ENCODE measurements around the gene MAEA. TPM values are rescaled to one million over a fixed set of nuclear protein-coding genes. Genes with fewer than 3 reads are reported as not detected.
A peak's percentile ranks its signal among the peaks of the same experiment; 100 is the strongest.

MAEA gene
- total RNA-seq, 3 donors from 2014 or later = 49.9 to 76.7 (median 62.3) TPM

DNA sequence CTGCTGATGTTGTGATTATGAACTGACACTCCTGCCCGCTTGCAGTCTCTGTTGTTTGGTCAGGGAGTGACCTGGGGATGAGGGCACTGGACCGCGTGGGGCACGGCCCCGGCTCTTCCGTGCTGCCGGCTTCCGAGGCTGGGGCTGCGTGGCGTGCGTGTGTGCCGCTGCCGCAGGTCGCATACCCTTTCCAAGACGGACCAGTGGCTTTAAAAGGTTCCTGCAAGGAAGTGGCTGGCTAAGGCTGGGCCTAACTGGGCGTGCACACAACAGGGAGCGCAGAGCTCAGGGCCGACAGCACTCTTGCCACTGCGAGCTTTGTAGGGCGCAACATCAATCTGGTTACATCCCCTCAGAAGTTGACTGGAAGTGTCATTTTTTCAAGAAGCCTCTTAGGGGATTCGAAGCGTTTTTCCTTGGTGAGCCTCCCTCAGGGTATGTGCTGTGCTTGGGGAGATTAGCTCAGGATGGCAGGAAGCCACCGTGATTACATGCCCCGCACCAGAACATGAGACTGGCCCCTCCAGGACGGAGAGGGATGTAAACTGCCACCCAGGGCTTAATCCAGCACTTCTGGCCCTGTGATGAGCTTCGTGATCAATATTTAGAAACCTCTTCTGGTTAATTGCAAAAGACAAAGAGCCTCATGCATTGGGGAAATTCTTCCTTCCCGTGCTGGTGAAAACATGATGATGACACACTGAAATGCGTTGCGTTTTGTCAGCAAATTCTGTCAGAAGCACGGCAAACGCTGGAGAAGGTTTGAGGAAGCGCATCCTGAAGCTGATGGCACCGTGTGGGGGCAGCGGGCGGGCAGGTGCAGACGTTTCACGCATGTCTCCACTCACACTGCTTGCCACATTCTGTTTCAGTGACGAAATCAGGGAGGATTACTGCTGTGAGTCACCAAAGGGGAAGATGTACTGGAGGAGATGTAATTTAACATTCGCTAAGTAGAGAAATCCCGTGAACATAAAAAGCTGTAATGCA is 11.1 kb downstream of the MAEA start:
- intact Hi-C loops (cut with DNase I; ENCODE audit: low total_unique reads) = no loop called here
- Histone ChIP-seq H3K36me3 (no peaks in the 10 kb centered on the region), H3K9me3 (no peaks in the 10 kb centered on the region), H3K27me3 (no peaks in the 10 kb centered on the region), H3K4me3 (no peak overlapping the region), H3K27ac (peak overlapping the region in 1 of 2 donors; percentile 66), H3K4me1 (no peaks in the 10 kb centered on the region)
- DNase-seq (ENCODE audit: low spot score in 2 of 2) = no peak
- TF ChIP-seq POLR2A (IDR thresholded peaks at IDR 0.05) = no peak
- peak in 1 of 3 donors; percentile 72 for TF ChIP-seq POLR2AphosphoS5 (IDR thresholded peaks at IDR 0.05)

GRCh38 chr4:1302159-1302558 is 12.5 kb downstream of the MAEA start:
- Histone ChIP-seq H3K36me3 (no peaks in the 10 kb centered on the region), H3K27me3 (no peaks in the 10 kb centered on the region), H3K4me1 (no peaks in the 10 kb centered on the region), H3K4me3 (no peak overlapping the region), H3K27ac (no peak overlapping the region), H3K9me3 (no peaks in the 10 kb centered on the region)
- no peak for DNase-seq (ENCODE audit: low spot score in 2 of 2)
- intact Hi-C loops (cut with DNase I; ENCODE audit: low total_unique reads) = no loop called here
- TF ChIP-seq POLR2AphosphoS5 (IDR thresholded peaks at IDR 0.05) = no peak
- no peak for TF ChIP-seq POLR2A (IDR thresholded peaks at IDR 0.05)
- no peak for TF ChIP-seq CTCF (IDR thresholded peaks at IDR 0.05)

GRCh38 chr4:1305261-1305711 is 15.6 kb downstream of the MAEA start:
- no peaks in the 10 kb centered on the region for H3K27me3 ChIP-seq
- H3K4me1 ChIP-seq = peaks cover 4 to 7% of the 10 kb centered on the region in 2 donors
- no peak overlapping the region for H3K4me3 ChIP-seq
- TF ChIP-seq POLR2A (IDR thresholded peaks at IDR 0.05) = no peak
- no peak for TF ChIP-seq CTCF (IDR thresholded peaks at IDR 0.05)
- TF ChIP-seq POLR2AphosphoS5 (IDR thresholded peaks at IDR 0.05) = no peak
- intact Hi-C loops (cut with DNase I; ENCODE audit: low total_unique reads) = no loop called here
- no peaks in the 10 kb centered on the region for H3K36me3 ChIP-seq
- H3K27ac ChIP-seq = no peak overlapping the region
- no peaks in the 10 kb centered on the region for H3K9me3 ChIP-seq
- no peak for DNase-seq (ENCODE audit: low spot score in 2 of 2)

GRCh38 chr4:1305781-1306455 is 16.2 kb downstream of the MAEA start:
- DNase-seq (ENCODE audit: low spot score in 2 of 2) = no peak

More at GRCh38 chr4:1305781-1306455, 16.2 kb downstream of the MAEA start:
- Histone ChIP-seq H3K9me3 (no peaks in the 10 kb centered on the region), H3K27ac (peak overlapping the region in 1 of 2 donors; percentile 10), H3K36me3 (no peaks in the 10 kb centered on the region), H3K27me3 (no peaks in the 10 kb centered on the region), H3K4me3 (no peak overlapping the region), H3K4me1 (peaks cover 6 to 7% of the 10 kb centered on the region in 2 donors)
- intact Hi-C loops (cut with DNase I; ENCODE audit: low total_unique reads) = no loop called here
- TF ChIP-seq CTCF (IDR thresholded peaks at IDR 0.05) (no peak), POLR2A (IDR thresholded peaks at IDR 0.05) (no peak), POLR2AphosphoS5 (IDR thresholded peaks at IDR 0.05) (no peak)
